ENCODE measurements around the gene TM4SF1. TPM values are rescaled to one million over a fixed set of nuclear protein-coding genes. Genes with fewer than 3 reads are reported as not detected.

The TM4SF1 gene
- total and polyA plus RNA-seq, 9 of the 15 experiments (the other 6 are each of a cell fraction or from before 2014, with no cell fraction given): 0.06 to 0.44 (median 0.08) TPM; not detected in 4

DNA sequence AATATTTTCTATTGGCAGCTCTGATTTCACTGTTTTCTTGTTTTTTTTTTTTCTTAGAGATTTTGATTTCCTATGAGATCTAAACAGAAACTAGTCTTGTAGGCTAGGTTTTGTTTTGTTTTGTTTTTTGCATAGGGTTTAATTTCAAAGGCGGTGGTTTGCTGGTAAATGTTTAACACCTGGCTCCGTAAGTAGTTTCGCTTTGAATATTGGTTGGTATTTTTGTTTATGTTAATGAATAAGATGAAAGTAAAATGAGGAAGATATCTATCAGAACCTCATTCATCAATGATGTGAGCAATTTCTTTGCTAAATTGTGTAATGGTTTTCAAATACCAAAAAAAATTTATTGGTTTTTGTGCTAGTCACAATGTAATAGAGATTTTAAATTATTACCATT lies 39.7 kb upstream of the TM4SF1 start:
- WGBS (ENCODE audit: insufficient coverage, low coverage, missing lambda C conversion rate): 0% methylated on average over 3 of the region's 3 CpGs
- intact Hi-C loops (cut with micrococcal nuclease): no loop called here
- POLR2A ChIA-PET: no interaction called here
- CTCF ChIA-PET (ENCODE audit: low intra/inter-chr PET ratio): no interaction called here
- ATAC-seq (no peak), FAIRE-seq (peak; percentile 15), DNase-seq (ENCODE audit: extremely low read depth in 1 of 4, low spot score in 3 of 4) (no peak)
- Histone ChIP-seq H3K9me3 (replicated peaks; ENCODE audit: control insufficient read depth, insufficient read depth, low read depth, low read length) (no peaks in the 10 kb centered on the region), H3K4me3 (no peak overlapping the region), H3K79me2 (ENCODE audit: control insufficient read depth, insufficient read depth, low read length) (no peaks in the 10 kb centered on the region), H3K9me1 (ENCODE audit: control insufficient read depth, insufficient read depth, low read length) (no peaks in the 10 kb centered on the region), H3K36me3 (ENCODE audit: control insufficient read depth, insufficient read depth, low read length) (no peaks in the 10 kb centered on the region), H4K20me1 (replicated peaks; ENCODE audit: control insufficient read depth, insufficient read depth, low read length) (no peaks in the 10 kb centered on the region), H3K4me2 (ENCODE audit: insufficient read depth, low read length) (no peak overlapping the region), H3K4me1 (replicated peaks in 1 of 2; ENCODE audit: control insufficient read depth in 2 of 2, insufficient read depth in 2 of 2, low read length in 2 of 2) (no peaks in the 10 kb centered on the region), H3K9ac (ENCODE audit: insufficient read depth in 1 of 2, low read depth in 2 of 2, low read length in 2 of 2) (no peak overlapping the region), H3K27ac (ENCODE audit: extremely low read depth, low read depth, low read length) (no peak overlapping the region), H3K27me3 (ENCODE audit: control insufficient read depth in 2 of 2, insufficient read depth in 2 of 2, low read length in 2 of 2) (no peaks in the 10 kb centered on the region), H2AFZ (ENCODE audit: low read depth, low read length) (no peak overlapping the region)
- in situ Hi-C loops (cut with MboI): no loop called here
- BruUV-seq (replicated peaks): no TSS peak
- TF ChIP-seq ARNT (IDR thresholded peaks at IDR 0.05): no peak
- no peak for TF ChIP-seq MLLT1 (IDR thresholded peaks at IDR 0.05)
- no peak for TF ChIP-seq ZC3H11A (IDR thresholded peaks at IDR 0.05; ENCODE audit: low read depth, low read length)

DNA sequence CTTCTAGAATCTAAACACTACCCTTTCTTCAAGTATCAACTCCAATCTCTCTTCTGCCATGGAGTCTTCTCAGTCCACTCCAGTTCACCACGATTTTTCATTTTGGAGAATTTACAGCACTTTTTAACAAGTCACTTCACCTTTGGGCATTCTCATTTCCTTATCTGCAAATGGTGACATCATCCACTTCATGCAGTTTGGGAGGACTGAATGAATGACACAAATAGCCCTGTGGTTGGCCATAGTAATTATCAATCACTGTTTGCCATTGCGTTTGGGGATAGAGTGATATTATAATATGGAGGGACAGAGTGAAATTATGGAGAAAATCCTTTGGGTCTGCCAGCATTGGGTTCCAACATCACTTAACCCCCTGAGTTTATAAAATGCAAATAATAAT lies 38.0 kb upstream of the TM4SF1 start:
- Histone ChIP-seq H3K4me3 (no peak overlapping the region), H4K20me1 (replicated peaks; ENCODE audit: control insufficient read depth, insufficient read depth, low read length) (no peaks in the 10 kb centered on the region), H3K27ac (ENCODE audit: extremely low read depth, low read depth, low read length) (no peak overlapping the region), H3K79me2 (ENCODE audit: control insufficient read depth, insufficient read depth, low read length) (no peaks in the 10 kb centered on the region), H3K9ac (ENCODE audit: insufficient read depth in 1 of 2, low read depth in 2 of 2, low read length in 2 of 2) (no peak overlapping the region), H3K4me1 (replicated peaks in 1 of 2; ENCODE audit: control insufficient read depth in 2 of 2, insufficient read depth in 2 of 2, low read length in 2 of 2) (no peaks in the 10 kb centered on the region), H3K9me3 (replicated peaks; ENCODE audit: control insufficient read depth, insufficient read depth, low read depth, low read length) (no peaks in the 10 kb centered on the region), H2AFZ (ENCODE audit: low read depth, low read length) (no peak overlapping the region), H3K9me1 (ENCODE audit: control insufficient read depth, insufficient read depth, low read length) (no peaks in the 10 kb centered on the region), H3K4me2 (ENCODE audit: insufficient read depth, low read length) (no peak overlapping the region), H3K36me3 (ENCODE audit: control insufficient read depth, insufficient read depth, low read length) (no peaks in the 10 kb centered on the region), H3K27me3 (ENCODE audit: control insufficient read depth in 2 of 2, insufficient read depth in 2 of 2, low read length in 2 of 2) (no peaks in the 10 kb centered on the region)
- POLR2A ChIA-PET: no interaction called here
- ATAC-seq: no peak
- DNase-seq (ENCODE audit: extremely low read depth in 1 of 4, low spot score in 3 of 4): no peak
- intact Hi-C loops (cut with micrococcal nuclease): no loop called here
- BruUV-seq (replicated peaks): no TSS peak
- CTCF ChIA-PET (ENCODE audit: low intra/inter-chr PET ratio): no interaction called here
- in situ Hi-C loops (cut with MboI): no loop called here
- FAIRE-seq: no peak
- no peak for TF ChIP-seq ZNF644 (tag; IDR thresholded peaks at IDR 0.05; ENCODE audit: low read depth)
- no peak for TF ChIP-seq EGR1 (conservative IDR thresholded peaks at IDR 0.05)
- 0 out of 2 replicates have a peak, but pooled peaks have one; percentile 30 for TF ChIP-seq ATF3 (IDR thresholded peaks at IDR 0.05)
- TF ChIP-seq ATF3 (CRISPR knock-in tag; conservative IDR thresholded peaks at IDR 0.05): no peak
- WGBS (ENCODE audit: insufficient coverage, low coverage, missing lambda C conversion rate): 4% methylated on average over 2 of the region's 2 CpGs
